HEK293 (cell line): ENCODE measurements around the gene BCL2L1.

Experiments
- CTCF ChIA-PET: fragments of 350-600 bp; formaldehyde crosslinking; extraction: SDS; loops from one replicate; lab custom pipeline; 2021; ENCODE audit warnings: antibody characterized with exemption; lab: Yijun Ruan, JAX
- POLR2A ChIA-PET: fragments of 300-600 bp; formaldehyde crosslinking; extraction: SDS; loops from one replicate; lab custom pipeline; 2020; ENCODE audit warnings: antibody characterized with exemption, inconsistent platforms; lab: Yijun Ruan, JAX
- H3K27ac ChIP-seq: fragments of 200-500 bp; sonication (Bioruptor generic); 2 replicates; pipeline ENCODE4 v1.5.1; 2014; ENCODE audit warnings: low read depth, low read length, control low read depth, inconsistent platforms; ENCODE audit errors: extremely low read depth
- H3K36me3 ChIP-seq, 2 experiments: fragments of 200-500 bp in 1 of 2; sonication (Bioruptor generic) in 1 of 2; 1 replicate in 1 of 2; 2 replicates in 1 of 2; pipeline ENCODE4 v1.5.1; 2014 to 2017; ENCODE audit warnings: inconsistent platforms in 2 of 2, low read length in 2 of 2; ENCODE audit not compliant: control insufficient read depth in 2 of 2, insufficient read depth in 1 of 2
- H3K4me1 ChIP-seq: fragments of 200-500 bp; sonication (Bioruptor generic); 2 replicates; pipeline ENCODE4 v1.5.1; 2014; ENCODE audit warnings: mild to moderate bottlenecking, low read length, inconsistent platforms; ENCODE audit not compliant: control insufficient read depth, insufficient read depth
- H3K4me3 ChIP-seq: 2 replicates; pipeline ENCODE4 v1.5.1; 2011; ENCODE audit warnings: low read depth, mild to moderate bottlenecking, control low read depth, low read length, moderate library complexity
- H3K9me3 ChIP-seq: fragments of 200-500 bp; sonication (Bioruptor generic); 2 replicates; pipeline ENCODE4 v1.5.1; 2014; ENCODE audit warnings: low read depth, low read length, inconsistent platforms; ENCODE audit not compliant: control insufficient read depth, insufficient read depth
- GFI1B ChIP-seq: fragments of 450-650 bp; formaldehyde crosslinking; IDR thresholded peaks from 2 replicates; pipeline ENCODE4 v1.5.1; 2016; ENCODE audit warnings: missing biosample characterization, missing genetic modification characterization
- GLIS1 ChIP-seq: fragments of 450-650 bp; formaldehyde crosslinking; IDR thresholded peaks from 2 replicates; pipeline ENCODE4 v1.5.1; 2016; ENCODE audit warnings: missing biosample characterization, missing genetic modification characterization
- KLF16 ChIP-seq: fragments of 450-650 bp; formaldehyde crosslinking; IDR thresholded peaks from 2 replicates; pipeline ENCODE4 v1.5.1; 2017; ENCODE audit warnings: missing biosample characterization, missing genetic modification characterization
- MEIS1 ChIP-seq: sonication (generic); formaldehyde crosslinking; IDR thresholded peaks from 2 replicates; pipeline ENCODE4 v1.8.1; 2022; ENCODE audit warnings: missing genetic modification reagents, mild to moderate bottlenecking, borderline replicate concordance
- OSR2 ChIP-seq: fragments of 450-650 bp; formaldehyde crosslinking; IDR thresholded peaks from 2 replicates; pipeline ENCODE4 v1.5.1; 2016; ENCODE audit warnings: missing biosample characterization, missing genetic modification characterization
- SCRT1 ChIP-seq: fragments of 450-650 bp; formaldehyde crosslinking; IDR thresholded peaks from 2 replicates; pipeline ENCODE4 v1.5.1; 2016; ENCODE audit warnings: missing biosample characterization, missing genetic modification characterization, borderline replicate concordance
- ZBTB48 ChIP-seq: fragments of 450-650 bp; formaldehyde crosslinking; IDR thresholded peaks from 2 replicates; pipeline ENCODE4 v1.5.1; 2016; ENCODE audit warnings: missing biosample characterization, missing genetic modification characterization
- ZBTB7A ChIP-seq: fragments of 450-650 bp; formaldehyde crosslinking; IDR thresholded peaks from 2 replicates; pipeline ENCODE4 v1.5.1; 2016; ENCODE audit warnings: low read depth, missing biosample characterization, missing genetic modification characterization
- ZFP69B ChIP-seq: fragments of 450-650 bp; formaldehyde crosslinking; IDR thresholded peaks from 2 replicates; pipeline ENCODE4 v1.5.1; 2016; ENCODE audit warnings: missing biosample characterization, missing genetic modification characterization
- ZNF114 ChIP-seq: fragments of 450-650 bp; formaldehyde crosslinking; IDR thresholded peaks from 2 replicates; pipeline ENCODE4 v1.5.0; 2017; ENCODE audit warnings: missing biosample characterization, missing genetic modification characterization
- ZNF140 ChIP-seq: fragments of 450-650 bp; formaldehyde crosslinking; IDR thresholded peaks from 2 replicates; pipeline ENCODE4 v1.5.1; 2016; ENCODE audit warnings: missing biosample characterization, missing genetic modification characterization
- ZNF202 ChIP-seq: fragments of 450-650 bp; formaldehyde crosslinking; IDR thresholded peaks from 2 replicates; pipeline ENCODE4 v1.5.1; 2016; ENCODE audit warnings: missing biosample characterization, missing genetic modification characterization, borderline replicate concordance
- ZNF214 ChIP-seq: fragments of 450-650 bp; formaldehyde crosslinking; IDR thresholded peaks from 2 replicates; pipeline ENCODE4 v1.5.1; 2017; ENCODE audit warnings: missing biosample characterization, mild to moderate bottlenecking, missing genetic modification characterization, borderline replicate concordance
- ZNF23 ChIP-seq: fragments of 450-650 bp; formaldehyde crosslinking; IDR thresholded peaks from 2 replicates; pipeline ENCODE4 v1.5.1; 2016; ENCODE audit warnings: missing biosample characterization, missing genetic modification characterization, borderline replicate concordance
- ZNF302 ChIP-seq: fragments of 450-650 bp; formaldehyde crosslinking; IDR thresholded peaks from 2 replicates; pipeline ENCODE4 v1.5.1; 2016; ENCODE audit warnings: missing biosample characterization, missing genetic modification characterization, low read depth
- ZNF394 ChIP-seq: fragments of 450-650 bp; formaldehyde crosslinking; IDR thresholded peaks from 2 replicates; pipeline ENCODE4 v1.5.1; 2016; ENCODE audit warnings: missing biosample characterization, missing genetic modification characterization, mild to moderate bottlenecking, moderate library complexity, borderline replicate concordance
- ZNF423 ChIP-seq: fragments of 450-650 bp; formaldehyde crosslinking; IDR thresholded peaks from 2 replicates; pipeline ENCODE4 v1.5.1; 2016; ENCODE audit warnings: missing biosample characterization, missing genetic modification characterization
- ZNF514 ChIP-seq: fragments of 450-650 bp; formaldehyde crosslinking; IDR thresholded peaks from 2 replicates; pipeline ENCODE4 v1.5.1; 2016; ENCODE audit warnings: missing biosample characterization, missing genetic modification characterization
- ZNF521 ChIP-seq: fragments of 450-650 bp; formaldehyde crosslinking; IDR thresholded peaks from 2 replicates; pipeline ENCODE4 v1.5.1; 2017; ENCODE audit warnings: missing biosample characterization, mild to moderate bottlenecking, missing genetic modification characterization
- ZNF555 ChIP-seq: fragments of 450-650 bp; formaldehyde crosslinking; conservative IDR thresholded peaks from 2 replicates; pipeline ENCODE4 v1.5.1; 2017; ENCODE audit warnings: missing biosample characterization, mild to moderate bottlenecking, missing genetic modification characterization, inconsistent platforms
- ZNF558 ChIP-seq: fragments of 450-650 bp; formaldehyde crosslinking; IDR thresholded peaks from 2 replicates; pipeline ENCODE4 v1.5.1; 2016; ENCODE audit warnings: missing biosample characterization, missing genetic modification characterization
- ZNF624 ChIP-seq: fragments of 450-650 bp; formaldehyde crosslinking; IDR thresholded peaks from 2 replicates; pipeline ENCODE4 v1.5.1; 2017; ENCODE audit warnings: missing biosample characterization, missing genetic modification characterization
- ZNF629 ChIP-seq: fragments of 450-650 bp; formaldehyde crosslinking; IDR thresholded peaks from 2 replicates; pipeline ENCODE4 v1.5.1; 2017; ENCODE audit warnings: missing biosample characterization, missing genetic modification characterization
- ZNF660 ChIP-seq: fragments of 450-650 bp; IDR thresholded peaks from 2 replicates; pipeline ENCODE4 v1.5.1; 2018; ENCODE audit warnings: missing biosample characterization, mild to moderate bottlenecking, missing genetic modification characterization
- ZNF791 ChIP-seq: fragments of 450-650 bp; formaldehyde crosslinking; IDR thresholded peaks from 2 replicates; pipeline ENCODE4 v1.5.1; 2016; ENCODE audit warnings: missing biosample characterization, missing genetic modification characterization
- ZSCAN16 ChIP-seq: fragments of 450-650 bp; formaldehyde crosslinking; IDR thresholded peaks from 2 replicates; pipeline ENCODE4 v1.5.1; 2016; ENCODE audit warnings: missing biosample characterization, missing genetic modification characterization
- TF ChIP-seq, protein P1 (sequence below): fragments of 450-650 bp; formaldehyde crosslinking; IDR thresholded peaks from 2 replicates; pipeline ENCODE4 v1.5.1; 2016; ENCODE audit warnings: missing biosample characterization, missing genetic modification characterization
- TF ChIP-seq, protein P2 (sequence below): fragments of 450-650 bp; formaldehyde crosslinking; IDR thresholded peaks from 2 replicates; pipeline ENCODE4 v1.5.1; 2016; ENCODE audit warnings: missing biosample characterization, missing genetic modification characterization, borderline replicate concordance
- TF ChIP-seq, protein P3 (sequence below): fragments of 450-650 bp; formaldehyde crosslinking; IDR thresholded peaks from 2 replicates; pipeline ENCODE4 v1.5.1; 2016; ENCODE audit warnings: missing biosample characterization, missing genetic modification characterization
- TF ChIP-seq, protein P4 (sequence below): fragments of 450-650 bp; formaldehyde crosslinking; IDR thresholded peaks from 2 replicates; pipeline ENCODE4 v1.5.1; 2017; ENCODE audit warnings: missing biosample characterization, missing genetic modification characterization

The BCL2L1 gene

DNA sequence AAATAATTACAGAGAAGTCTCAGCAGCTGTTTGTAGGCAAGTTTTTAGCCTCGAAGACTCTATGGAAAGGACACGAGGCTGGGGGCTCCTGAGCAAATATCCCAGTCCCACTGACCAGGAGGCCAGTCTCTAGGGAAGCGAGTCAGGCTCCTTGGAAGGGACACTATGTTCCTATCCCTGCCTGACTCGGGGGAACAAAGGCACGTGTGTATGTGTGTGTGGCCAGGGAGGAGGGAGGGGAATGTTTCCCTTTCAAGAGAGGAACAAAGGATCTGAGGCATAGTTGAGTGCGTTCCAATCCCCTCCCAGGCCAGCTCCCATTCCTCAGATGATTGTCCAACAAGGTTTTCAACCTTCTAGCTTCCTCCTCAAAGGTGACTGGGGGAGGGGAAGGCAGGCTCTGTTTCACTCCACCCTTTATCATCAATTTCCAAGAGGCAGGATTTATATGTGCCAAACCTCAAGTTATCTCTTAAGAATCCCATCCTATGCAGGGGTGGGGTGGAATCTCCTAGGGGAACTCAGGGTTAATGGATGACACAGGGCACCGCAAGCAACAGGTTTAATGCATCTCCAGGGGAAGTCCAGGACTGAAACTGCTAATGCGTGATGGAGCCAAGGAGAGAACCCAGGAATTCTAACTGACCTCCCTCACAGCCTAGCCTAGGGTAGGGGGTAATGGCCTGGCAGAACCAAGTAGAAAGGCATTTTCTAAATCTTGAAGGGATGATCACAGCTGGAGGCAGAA lies 9.9 kb downstream of the BCL2L1 start (continued):
- TF ChIP-seq ZNF624 (no peak), ZNF660 (tag by site-specific recombination) (no peak), SCRT1 (peak; percentile 68; the same call in 1 of the 2 replicates), ZNF302 (tag by site-specific recombination) (no peak), ZNF394 (tag by site-specific recombination) (no peak), OSR2 (no peak), ZNF214 (no peak), ZSCAN16 (tag by site-specific recombination) (no peak), ZNF558 (tag by site-specific recombination) (no peak), ZNF791 (no peak), ZNF423 (tag by site-specific recombination) (no peak), ZNF521 (tag by site-specific recombination) (no peak), ZNF114 (tag by site-specific recombination) (no peak), ZBTB48 (tag by site-specific recombination) (peak; percentile 46), ZNF514 (tag by site-specific recombination) (no peak), ZNF23 (tag by site-specific recombination) (no peak), KLF16 (no peak), GLIS1 (tag by site-specific recombination) (peak; percentile 83), MEIS1 (CRISPR knock-in tag) (no peak), ZBTB7A (tag by site-specific recombination) (no peak), ZNF555 (tag by site-specific recombination) (no peak)
- TF ChIP-seq, protein P1, sequence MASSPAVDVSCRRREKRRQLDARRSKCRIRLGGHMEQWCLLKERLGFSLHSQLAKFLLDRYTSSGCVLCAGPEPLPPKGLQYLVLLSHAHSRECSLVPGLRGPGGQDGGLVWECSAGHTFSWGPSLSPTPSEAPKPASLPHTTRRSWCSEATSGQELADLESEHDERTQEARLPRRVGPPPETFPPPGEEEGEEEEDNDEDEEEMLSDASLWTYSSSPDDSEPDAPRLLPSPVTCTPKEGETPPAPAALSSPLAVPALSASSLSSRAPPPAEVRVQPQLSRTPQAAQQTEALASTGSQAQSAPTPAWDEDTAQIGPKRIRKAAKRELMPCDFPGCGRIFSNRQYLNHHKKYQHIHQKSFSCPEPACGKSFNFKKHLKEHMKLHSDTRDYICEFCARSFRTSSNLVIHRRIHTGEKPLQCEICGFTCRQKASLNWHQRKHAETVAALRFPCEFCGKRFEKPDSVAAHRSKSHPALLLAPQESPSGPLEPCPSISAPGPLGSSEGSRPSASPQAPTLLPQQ, result peak; percentile 52; the same call in 1 of the 2 replicates
- TF ChIP-seq, protein P2, sequence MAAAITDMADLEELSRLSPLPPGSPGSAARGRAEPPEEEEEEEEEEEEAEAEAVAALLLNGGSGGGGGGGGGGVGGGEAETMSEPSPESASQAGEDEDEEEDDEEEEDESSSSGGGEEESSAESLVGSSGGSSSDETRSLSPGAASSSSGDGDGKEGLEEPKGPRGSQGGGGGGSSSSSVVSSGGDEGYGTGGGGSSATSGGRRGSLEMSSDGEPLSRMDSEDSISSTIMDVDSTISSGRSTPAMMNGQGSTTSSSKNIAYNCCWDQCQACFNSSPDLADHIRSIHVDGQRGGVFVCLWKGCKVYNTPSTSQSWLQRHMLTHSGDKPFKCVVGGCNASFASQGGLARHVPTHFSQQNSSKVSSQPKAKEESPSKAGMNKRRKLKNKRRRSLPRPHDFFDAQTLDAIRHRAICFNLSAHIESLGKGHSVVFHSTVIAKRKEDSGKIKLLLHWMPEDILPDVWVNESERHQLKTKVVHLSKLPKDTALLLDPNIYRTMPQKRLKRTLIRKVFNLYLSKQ (tag by site-specific recombination), result no peak
- TF ChIP-seq, protein P3, sequence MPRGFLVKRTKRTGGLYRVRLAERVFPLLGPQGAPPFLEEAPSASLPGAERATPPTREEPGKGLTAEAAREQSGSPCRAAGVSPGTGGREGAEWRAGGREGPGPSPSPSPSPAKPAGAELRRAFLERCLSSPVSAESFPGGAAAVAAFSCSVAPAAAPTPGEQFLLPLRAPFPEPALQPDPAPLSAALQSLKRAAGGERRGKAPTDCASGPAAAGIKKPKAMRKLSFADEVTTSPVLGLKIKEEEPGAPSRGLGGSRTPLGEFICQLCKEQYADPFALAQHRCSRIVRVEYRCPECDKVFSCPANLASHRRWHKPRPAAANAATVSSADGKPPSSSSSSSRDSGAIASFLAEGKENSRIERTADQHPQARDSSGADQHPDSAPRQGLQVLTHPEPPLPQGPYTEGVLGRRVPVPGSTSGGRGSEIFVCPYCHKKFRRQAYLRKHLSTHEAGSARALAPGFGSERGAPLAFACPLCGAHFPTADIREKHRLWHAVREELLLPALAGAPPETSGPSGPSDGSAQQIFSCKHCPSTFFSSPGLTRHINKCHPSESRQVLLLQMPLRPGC (tag by site-specific recombination), result no peak

DNA sequence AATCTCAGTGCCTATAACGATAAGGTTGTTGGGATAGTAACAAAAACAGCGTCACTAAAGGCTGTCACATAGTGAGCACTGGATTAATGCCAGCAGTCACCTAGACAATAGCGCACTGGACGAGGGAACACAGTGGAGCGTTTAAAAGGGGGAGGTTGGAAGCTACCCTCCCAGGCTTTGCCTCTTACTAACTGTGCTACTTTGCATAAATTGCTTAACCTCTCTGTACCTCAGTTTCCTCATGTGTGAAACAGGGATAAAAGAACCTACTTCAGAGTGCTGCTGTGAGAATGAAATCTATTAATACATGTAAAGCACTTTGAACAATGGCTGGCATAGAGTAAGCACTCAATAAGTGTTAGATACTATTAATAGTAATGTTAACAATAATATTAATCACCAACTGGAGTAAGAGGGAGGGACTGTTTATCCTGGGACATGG lies 10.5 kb downstream of the BCL2L1 start:
- H3K4me1 ChIP-seq, result peaks cover 13% of the 10 kb centered on the region; the same call in 1 of the 2 replicates
- peak; percentile 58; the same call in 1 of the 2 replicates for TF ChIP-seq ZFP69B
- TF ChIP-seq GFI1B, result 0 out of 2 replicates have a peak, but pooled peaks have one; percentile 17
- TF ChIP-seq ZNF629 (tag by site-specific recombination), result 0 out of 2 replicates have a peak, but pooled peaks have one; percentile 34
- TF ChIP-seq ZNF140 (tag by site-specific recombination), result no peak
- no peak for TF ChIP-seq ZNF202 (tag by site-specific recombination)
- TF ChIP-seq, protein P4, sequence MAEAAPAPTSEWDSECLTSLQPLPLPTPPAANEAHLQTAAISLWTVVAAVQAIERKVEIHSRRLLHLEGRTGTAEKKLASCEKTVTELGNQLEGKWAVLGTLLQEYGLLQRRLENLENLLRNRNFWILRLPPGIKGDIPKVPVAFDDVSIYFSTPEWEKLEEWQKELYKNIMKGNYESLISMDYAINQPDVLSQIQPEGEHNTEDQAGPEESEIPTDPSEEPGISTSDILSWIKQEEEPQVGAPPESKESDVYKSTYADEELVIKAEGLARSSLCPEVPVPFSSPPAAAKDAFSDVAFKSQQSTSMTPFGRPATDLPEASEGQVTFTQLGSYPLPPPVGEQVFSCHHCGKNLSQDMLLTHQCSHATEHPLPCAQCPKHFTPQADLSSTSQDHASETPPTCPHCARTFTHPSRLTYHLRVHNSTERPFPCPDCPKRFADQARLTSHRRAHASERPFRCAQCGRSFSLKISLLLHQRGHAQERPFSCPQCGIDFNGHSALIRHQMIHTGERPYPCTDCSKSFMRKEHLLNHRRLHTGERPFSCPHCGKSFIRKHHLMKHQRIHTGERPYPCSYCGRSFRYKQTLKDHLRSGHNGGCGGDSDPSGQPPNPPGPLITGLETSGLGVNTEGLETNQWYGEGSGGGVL (tag by site-specific recombination), result 0 out of 2 replicates have a peak, but pooled peaks have one; percentile 17
- TF ChIP-seq, protein P1, result peak; percentile 81
- H3K36me3 ChIP-seq, result peaks cover 0 to 37% of the 10 kb centered on the region in 2 experiments; a peak in 2 of 3 replicates
- no peaks in the 10 kb centered on the region for H3K9me3 ChIP-seq
- POLR2A ChIA-PET, result interaction anchor here (0.7 to 2.7 kb wide), 4 partner anchors 11 to 48 kb away, joined by 3 to 18 read pairs (median 5); partner anchors contain the start of gene BCL2L1
- CTCF ChIA-PET, result interaction anchor here (0.6 to 4.1 kb wide), 3 partner anchors 11 to 49 kb away, joined by 3 to 33 read pairs (median 4); partner anchors contain the start of gene BCL2L1
- no peak overlapping the region for H3K4me3 ChIP-seq
- H3K27ac ChIP-seq, result no peak overlapping the region
